Transverse colon (tissue), 3 donors: ENCODE results near the gene LMX1A.

Source experiments
- CTCF ChIP-seq, 5 experiments: fragments of 200-600 bp in 3 of 5; fragments of 450-650 bp in 2 of 5; sonication (generic) in 3 of 5; IDR thresholded peaks; 1 replicate in 2 of 5; 2 replicates in 3 of 5; pipeline ENCODE4 v1.5.1; 2016 to 2017; ENCODE audit warnings: antibody characterized with exemption in 5 of 5, inconsistent platforms in 3 of 5, mild to moderate bottlenecking in 2 of 5, moderate library complexity in 1 of 5
- EP300 ChIP-seq: sonication (generic); formaldehyde crosslinking; IDR thresholded peaks from one replicate; pipeline ENCODE4 v1.6.1; 2017; ENCODE audit warnings: antibody characterized with exemption, low read depth
- POLR2A ChIP-seq: fragments of 450-650 bp; IDR thresholded peaks from one replicate; pipeline ENCODE4 v1.6.1; 2016; ENCODE audit warnings: antibody characterized with exemption, mild to moderate bottlenecking, moderate library complexity

- no peak for TF ChIP-seq CTCF (IDR thresholded peaks at IDR 0.05)
- TF ChIP-seq POLR2A: no peak
- TF ChIP-seq EP300: no peak
Observed at GRCh38 chr1:165387505-165387904, 31.0 kb upstream of the LMX1A start.
